Transverse colon (tissue), 4 donors: ENCODE results near the gene ACTN4. TPM values are rescaled to one million over a fixed set of nuclear protein-coding genes. Genes with fewer than 3 reads are reported as not detected.
A peak's percentile ranks its signal among the peaks of the same experiment; 100 is the strongest.

Experiments used
- DNase-seq: peaks from one replicate; pipeline ENCODE4 v3.0.0-alpha.2; 2019
- H3K27ac ChIP-seq, 4 donors: fragments of 200-600 bp; sonication (generic); 2 replicates each; pipeline ENCODE4 v1.5.1; 2016 to 2018; ENCODE audit warnings: inconsistent platforms in 4 of 4
- H3K27me3 ChIP-seq: fragments of 200-600 bp; sonication (generic); 2 replicates; pipeline ENCODE4 v1.5.1; 2017; ENCODE audit warnings: inconsistent platforms
- H3K36me3 ChIP-seq, 4 donors: fragments of 200-600 bp; sonication (generic); 2 replicates each; pipeline ENCODE4 v1.5.1; 2017 to 2019; ENCODE audit warnings: inconsistent platforms in 4 of 4
- H3K4me1 ChIP-seq, 4 donors: fragments of 200-600 bp; sonication (generic); 2 replicates each; pipeline ENCODE4 v1.5.1; 2017 to 2020; ENCODE audit warnings: inconsistent platforms in 4 of 4
- H3K4me3 ChIP-seq, 4 donors: fragments of 200-600 bp; sonication (generic); 1 replicate in 1 of 4; 2 replicates in 3 of 4; pipeline versions ENCODE4 v1.5.1 to v1.6.1; 2017 to 2019; ENCODE audit warnings: inconsistent platforms in 4 of 4
- H3K9me3 ChIP-seq, 2 donors: fragments of 200-600 bp; sonication (generic); 2 replicates each; pipeline ENCODE4 v1.5.1; 2017 to 2019; ENCODE audit warnings: inconsistent platforms in 2 of 2
- EP300 ChIP-seq: sonication (generic); formaldehyde crosslinking; IDR thresholded peaks from one replicate; pipeline ENCODE4 v1.6.1; 2017; ENCODE audit warnings: antibody characterized with exemption, low read depth
- POLR2A ChIP-seq: fragments of 450-650 bp; IDR thresholded peaks from one replicate; pipeline ENCODE4 v1.6.1; 2016; ENCODE audit warnings: antibody characterized with exemption, mild to moderate bottlenecking, moderate library complexity
- POLR2AphosphoS5 ChIP-seq, 3 donors: sonication (generic); formaldehyde crosslinking; IDR thresholded peaks; one replicate each; pipeline ENCODE4 v1.6.1; 2016; ENCODE audit warnings: antibody characterized with exemption in 3 of 3
- WGBS, 2 donors: methylation state at CpG; one replicate each; pipeline ENCODE4 v1.1.5; 2018; ENCODE audit warnings: low coverage in 1 of 2; 5-methylcytosine and 5-hydroxymethylcytosine counted together
- in situ Hi-C, 4 donors: fragments of 200-750 bp; cut with MboI; loops; one replicate each; pipeline versions ENCODE4 v1.15.0 to v1.15.1; 2017; ENCODE audit warnings: low sequenced_read_pairs in 3 of 4, low pct_ligation_motif_present in 1 of 4, low pct_unique_long_range_greater_than_20kb in 1 of 4
- intact Hi-C: fragments of 100-400 bp; cut with DNase I; formaldehyde crosslinking; loops from one replicate; pipeline ENCODE4 v1.15.1; 2023; ENCODE audit warnings: low total_unique reads
- total RNA-seq, 4 donors: library from RNA; depleted of rRNA; stranded (reverse); fragments of >200 nt; gene quantifications; one replicate each; pipeline ENCODE4 v1.1.0, GENCODE V29; 2016
- TF ChIP-seq, protein P1 (sequence below), 5 experiments: fragments of 200-600 bp in 3 of 5; fragments of 450-650 bp in 2 of 5; sonication (generic) in 3 of 5; IDR thresholded peaks; 1 replicate in 2 of 5; 2 replicates in 3 of 5; pipeline ENCODE4 v1.5.1; 2016 to 2017; ENCODE audit warnings: antibody characterized with exemption in 5 of 5, inconsistent platforms in 3 of 5, mild to moderate bottlenecking in 2 of 5, moderate library complexity in 1 of 5

ACTN4 gene
- total RNA-seq, 4 donors from 2014 or later = 458 to 1,080 (median 723) TPM

DNA sequence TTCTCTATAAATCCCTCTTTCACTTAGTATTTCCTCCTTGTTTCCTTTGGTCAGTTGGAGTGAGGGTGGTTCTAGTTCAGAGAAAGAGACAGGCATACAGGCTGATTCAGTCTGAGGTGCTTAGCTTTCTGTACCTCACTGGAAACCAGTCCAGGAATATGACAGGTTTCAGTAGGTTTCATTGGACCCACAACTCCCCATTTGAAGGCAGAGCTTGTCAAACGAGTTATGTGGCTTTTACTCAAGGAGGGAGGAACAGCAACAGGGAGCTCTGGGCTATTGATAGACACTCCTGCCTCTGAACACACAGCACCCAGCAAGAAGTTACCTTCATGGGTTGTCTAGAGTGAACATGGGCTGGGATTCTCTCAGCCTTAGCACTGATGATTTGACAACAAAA is 14.5 kb downstream of the ACTN4 start:
- Histone ChIP-seq H3K4me1 (peaks cover 97 to 100% (median 99%) of the 10 kb centered on the region in 4 donors), H3K9me3 (no peaks in the 10 kb centered on the region), H3K27ac (peak overlapping the region; percentile 99 to 100 (median 99)), H3K36me3 (no peaks in the 10 kb centered on the region), H3K4me3 (no peak overlapping the region), H3K27me3 (no peaks in the 10 kb centered on the region)
- TF ChIP-seq POLR2A (peak; percentile 40), POLR2AphosphoS5 (IDR thresholded peaks at IDR 0.05) (peak; percentile 52 to 71 (median 59)), EP300 (no peak)
- TF ChIP-seq, protein P1, sequence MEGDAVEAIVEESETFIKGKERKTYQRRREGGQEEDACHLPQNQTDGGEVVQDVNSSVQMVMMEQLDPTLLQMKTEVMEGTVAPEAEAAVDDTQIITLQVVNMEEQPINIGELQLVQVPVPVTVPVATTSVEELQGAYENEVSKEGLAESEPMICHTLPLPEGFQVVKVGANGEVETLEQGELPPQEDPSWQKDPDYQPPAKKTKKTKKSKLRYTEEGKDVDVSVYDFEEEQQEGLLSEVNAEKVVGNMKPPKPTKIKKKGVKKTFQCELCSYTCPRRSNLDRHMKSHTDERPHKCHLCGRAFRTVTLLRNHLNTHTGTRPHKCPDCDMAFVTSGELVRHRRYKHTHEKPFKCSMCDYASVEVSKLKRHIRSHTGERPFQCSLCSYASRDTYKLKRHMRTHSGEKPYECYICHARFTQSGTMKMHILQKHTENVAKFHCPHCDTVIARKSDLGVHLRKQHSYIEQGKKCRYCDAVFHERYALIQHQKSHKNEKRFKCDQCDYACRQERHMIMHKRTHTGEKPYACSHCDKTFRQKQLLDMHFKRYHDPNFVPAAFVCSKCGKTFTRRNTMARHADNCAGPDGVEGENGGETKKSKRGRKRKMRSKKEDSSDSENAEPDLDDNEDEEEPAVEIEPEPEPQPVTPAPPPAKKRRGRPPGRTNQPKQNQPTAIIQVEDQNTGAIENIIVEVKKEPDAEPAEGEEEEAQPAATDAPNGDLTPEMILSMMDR (IDR thresholded peaks at IDR 0.05) = no peak
- in situ Hi-C loops (no loop called here), intact Hi-C loops (no loop called here)
- 17% methylated on average over 1 of the region's 1 CpG; no CpG with 5 or more reads in 1 of the 2 donors for WGBS, 2 donors
- peak; percentile 55 for DNase-seq

DNA sequence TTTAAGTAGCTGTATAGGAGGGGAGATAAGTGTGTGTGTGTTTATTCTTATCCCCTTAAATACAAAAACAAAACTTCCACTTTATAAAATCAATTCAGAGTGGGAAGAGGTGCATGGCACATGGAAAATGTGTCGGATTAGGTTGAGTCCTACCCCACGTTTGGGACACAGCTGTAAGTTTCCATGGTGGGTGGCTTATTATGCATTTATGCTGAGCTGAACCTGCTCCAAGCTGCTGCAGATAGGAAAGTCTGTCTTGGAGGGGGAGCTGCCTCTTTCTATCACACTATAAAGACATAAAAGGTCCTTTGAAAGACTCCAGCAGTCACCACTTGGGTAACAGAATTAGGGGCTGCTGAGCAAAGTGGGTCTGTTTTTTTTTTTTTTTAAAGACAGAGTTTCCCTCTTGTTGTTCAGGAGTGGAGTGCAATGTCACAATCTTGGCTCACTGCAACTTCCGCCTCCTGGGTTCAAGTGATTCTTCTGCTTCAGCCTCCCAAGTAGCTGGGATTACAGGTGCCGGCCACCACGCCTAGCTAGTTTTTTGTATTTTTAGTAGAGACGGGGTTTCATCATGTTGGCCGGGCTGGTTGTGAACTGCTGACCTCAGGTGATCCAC is 15.2 kb downstream of the ACTN4 start:
- in situ Hi-C loops (no loop called here), intact Hi-C loops (no loop called here)
- Histone ChIP-seq H3K4me1 (peaks cover 97 to 100% (median 99%) of the 10 kb centered on the region in 4 donors), H3K36me3 (no peaks in the 10 kb centered on the region), H3K27ac (peak overlapping the region; percentile 99 to 100 (median 99)), H3K4me3 (no peak overlapping the region), H3K9me3 (no peaks in the 10 kb centered on the region), H3K27me3 (no peaks in the 10 kb centered on the region)
- TF ChIP-seq POLR2AphosphoS5 (IDR thresholded peaks at IDR 0.05) (no peak), EP300 (no peak)
- 50 to 62% methylated on average over 2 to 7 of the region's 7 CpGs for WGBS, 2 donors
- no peak for DNase-seq

DNA sequence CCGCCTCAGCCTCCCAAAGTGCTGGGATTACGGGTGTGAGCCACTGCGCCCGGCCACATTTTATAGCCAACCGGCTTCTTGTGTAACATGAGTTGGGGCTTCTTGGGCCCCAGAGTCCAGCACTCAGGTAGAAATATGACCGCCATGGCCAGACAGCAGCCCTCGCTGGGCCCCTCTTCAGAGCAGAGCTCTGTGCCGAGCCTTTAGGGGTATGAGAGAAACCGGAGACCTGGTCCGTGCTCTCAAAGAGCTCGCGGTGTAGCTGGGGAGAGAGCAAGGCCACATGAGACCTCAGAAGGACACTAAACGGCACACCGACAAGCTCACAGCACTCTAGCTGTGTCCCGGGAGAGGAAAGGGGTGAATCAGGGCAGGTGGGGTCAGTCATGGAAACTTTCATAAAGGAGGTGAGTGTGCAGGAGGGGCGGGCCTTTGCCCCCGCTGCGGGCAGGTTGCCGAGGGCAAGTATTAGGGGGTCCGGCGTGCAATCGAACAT is 15.8 kb downstream of the ACTN4 start:
- H3K9me3 ChIP-seq = no peaks in the 10 kb centered on the region
- 90% methylated on average over 22 of the region's 22 CpGs; no CpG with 5 or more reads in 1 of the 2 donors for WGBS, 2 donors
- no peak overlapping the region for H3K4me3 ChIP-seq
- H3K36me3 ChIP-seq = no peaks in the 10 kb centered on the region
- intact Hi-C loops = no loop called here
- in situ Hi-C loops = no loop called here
- TF ChIP-seq, protein P1 (IDR thresholded peaks at IDR 0.05) = no peak
- TF ChIP-seq POLR2AphosphoS5 (IDR thresholded peaks at IDR 0.05) (no peak), EP300 (no peak), POLR2A (no peak)
- no peak for DNase-seq
- peak overlapping the region; percentile 99 to 100 (median 99) for H3K27ac ChIP-seq
- no peaks in the 10 kb centered on the region for H3K27me3 ChIP-seq
- H3K4me1 ChIP-seq = peaks cover 97 to 100% (median 98%) of the 10 kb centered on the region in 4 donors

DNA sequence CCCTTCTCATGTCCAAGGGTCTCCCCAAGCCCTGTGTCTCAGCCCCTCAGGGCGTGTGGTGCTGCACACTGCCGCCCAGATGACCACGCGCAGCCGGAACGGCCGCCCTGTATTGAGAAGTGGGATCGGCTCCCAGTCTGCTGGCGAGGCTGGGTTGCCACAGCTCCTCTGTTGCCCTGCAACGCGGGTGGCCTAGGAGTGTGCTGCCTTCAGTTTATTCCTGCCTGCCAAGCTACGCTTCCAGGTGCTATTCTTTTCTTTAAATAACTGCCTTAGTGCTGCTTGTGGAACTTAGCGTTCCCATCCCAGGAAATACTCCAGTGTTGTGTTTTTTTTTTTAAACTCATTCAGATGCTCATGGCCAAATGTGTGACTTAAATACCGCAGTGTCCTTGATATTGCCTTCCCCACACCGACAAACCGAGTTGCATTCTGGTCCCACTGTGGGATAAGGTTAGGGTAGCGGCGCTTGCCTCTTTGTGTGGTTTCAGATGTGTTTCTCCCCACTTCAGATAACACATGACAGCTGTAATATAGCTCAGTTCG is 16.6 kb downstream of the ACTN4 start:
- no peak for DNase-seq
- no peaks in the 10 kb centered on the region for H3K27me3 ChIP-seq
- 49 to 74% methylated on average over 6 to 18 of the region's 19 CpGs for WGBS, 2 donors
- H3K4me3 ChIP-seq = no peak overlapping the region
- H3K4me1 ChIP-seq = peaks cover 95 to 100% (median 99%) of the 10 kb centered on the region in 4 donors
- intact Hi-C loops = no loop called here
- in situ Hi-C loops = no loop called here
- peak overlapping the region; percentile 99 to 100 (median 99) for H3K27ac ChIP-seq
- H3K9me3 ChIP-seq = no peaks in the 10 kb centered on the region
- H3K36me3 ChIP-seq = no peaks in the 10 kb centered on the region
- TF ChIP-seq EP300 (peak; percentile 51), POLR2AphosphoS5 (IDR thresholded peaks at IDR 0.05) (peak; percentile 36 to 55 (median 44)), POLR2A (no peak)

DNA sequence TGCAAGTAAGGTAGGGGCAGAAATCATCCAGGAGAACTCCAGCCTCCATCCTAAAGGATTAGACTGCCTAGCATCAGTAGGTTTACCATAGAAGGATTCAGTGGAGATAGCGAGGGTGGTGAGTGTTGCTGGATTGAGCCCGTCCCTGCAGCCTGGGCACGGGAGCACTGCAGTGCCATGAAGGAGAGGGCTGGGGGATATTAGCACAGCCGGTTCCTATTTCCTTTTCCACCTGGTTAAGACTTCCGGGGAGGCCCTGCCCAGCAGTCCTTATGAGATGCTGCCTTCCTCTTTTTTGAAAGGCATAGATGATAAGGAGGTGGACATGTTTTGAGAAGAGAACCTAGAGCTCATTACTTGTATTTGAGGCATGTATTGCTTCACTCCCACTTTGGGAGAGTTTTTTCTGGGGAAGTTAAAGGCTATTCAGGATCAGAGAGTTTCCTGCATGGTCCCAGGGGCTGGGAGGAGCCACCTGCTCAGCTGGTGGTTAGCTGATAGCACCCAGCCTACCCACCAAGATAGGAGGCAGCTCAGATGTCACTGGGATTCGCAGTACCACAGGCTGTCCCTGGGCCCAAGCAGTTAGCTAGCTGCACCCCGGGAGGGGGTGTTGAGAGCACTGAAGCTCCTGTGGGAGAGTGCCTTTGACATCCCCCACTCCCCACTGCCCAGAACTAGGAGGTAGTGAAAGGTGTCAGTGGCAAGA is 17.2 kb downstream of the ACTN4 start:
- TF ChIP-seq, protein P1 (IDR thresholded peaks at IDR 0.05) = no peak
- TF ChIP-seq POLR2AphosphoS5 (IDR thresholded peaks at IDR 0.05) (no peak), EP300 (no peak), POLR2A (no peak)
- in situ Hi-C loops = no loop called here

More for the DNA sequence above, 17.2 kb downstream of the ACTN4 start:
- Histone ChIP-seq H3K4me3 (no peak overlapping the region), H3K27ac (peak overlapping the region; percentile 99 to 100 (median 99)), H3K4me1 (peaks cover 95 to 100% (median 99%) of the 10 kb centered on the region in 4 donors), H3K36me3 (no peaks in the 10 kb centered on the region), H3K9me3 (no peaks in the 10 kb centered on the region), H3K27me3 (no peaks in the 10 kb centered on the region)
- DNase-seq = no peak
- intact Hi-C loops = no loop called here
- 44% methylated on average over 7 of the region's 7 CpGs; no CpG with 5 or more reads in 1 of the 2 donors for WGBS, 2 donors
